SK-N-MC (cell line): Measurements from ENCODE around the gene HLA-DRB1.

ENCODE experiments used
- EZH2 ChIP-seq: fragments of 200-600 bp; sonication (generic); IDR thresholded peaks from one replicate; pipeline ENCODE4 v1.6.1; 2017; ENCODE audit warnings: antibody characterized with exemption
- POLR2AphosphoS5 ChIP-seq: IDR thresholded peaks from 2 replicates; pipeline ENCODE4 v1.6.1; 2012; ENCODE audit warnings: mild to moderate bottlenecking, low read depth, low read length, borderline replicate concordance

- TF ChIP-seq EZH2 (no peak), POLR2AphosphoS5 (no peak)
These were observed 9.1 kb downstream of the HLA-DRB1 start for GRCh38 chr6:32580593-32580992.
